GM21576 (cell line): ENCODE measurements around the gene ANKRD42.

ENCODE experiments used
- ATAC-seq: cut with Tn5 transposase; IDR thresholded peaks from one replicate; pipeline ENCODE4 v1.9.1; 2021; ENCODE audit warnings: mild to moderate bottlenecking, moderate library complexity; ENCODE audit not compliant: unreplicated experiment

ANKRD42 gene

DNA sequence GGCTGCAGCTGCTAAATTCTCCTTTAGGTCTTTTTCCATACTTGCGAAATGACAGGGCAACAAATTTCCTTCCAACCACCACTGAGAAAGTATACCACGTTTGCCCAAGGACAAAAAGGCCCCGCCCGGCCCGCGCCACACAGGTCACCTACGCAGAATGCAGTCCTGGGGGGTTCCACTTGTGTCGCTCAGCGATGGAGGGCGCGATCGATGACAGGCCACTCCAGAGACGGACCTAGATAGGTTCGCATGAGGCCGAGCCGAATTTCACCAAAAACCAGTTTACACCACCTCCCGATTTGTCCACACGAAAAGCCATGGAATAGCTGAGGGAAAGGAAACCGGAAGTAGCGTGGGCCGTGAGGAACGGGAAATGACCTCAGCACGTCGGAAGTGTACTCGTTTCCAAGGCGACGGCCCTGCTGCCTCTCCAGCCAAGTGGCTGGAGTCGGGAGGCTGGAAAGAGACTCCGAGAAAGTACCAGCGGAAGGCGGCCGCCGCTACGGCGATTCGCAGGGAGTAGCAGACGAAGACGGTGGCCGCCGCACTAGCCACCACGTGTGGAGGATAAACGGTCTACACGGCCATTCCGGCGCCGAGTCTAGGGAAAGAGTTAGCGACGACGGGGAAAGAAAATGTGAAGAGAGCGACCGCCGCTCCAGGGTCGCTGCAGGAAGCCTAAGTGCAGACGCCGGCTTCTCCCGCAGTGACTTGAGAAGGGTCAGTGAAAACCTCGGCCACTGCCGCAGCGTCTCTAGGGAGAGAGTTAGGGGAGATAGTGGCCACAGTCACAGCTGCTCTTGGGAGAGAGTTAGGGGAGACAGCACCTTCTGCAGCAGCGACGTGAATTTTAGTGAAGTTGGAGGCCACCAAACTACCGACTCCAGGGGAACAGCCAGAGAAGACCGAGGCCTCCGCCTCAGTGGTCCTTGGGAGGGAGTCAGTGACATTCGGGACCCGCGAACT lies at the start of gene ANKRD42:
TSS of gene ANKRD42 (plus strand) at position 398 of the 966 bp plus-strand sequence. CDS start 959 bp downstream, outside the sequence.
- ATAC-seq = peak; percentile 93

DNA sequence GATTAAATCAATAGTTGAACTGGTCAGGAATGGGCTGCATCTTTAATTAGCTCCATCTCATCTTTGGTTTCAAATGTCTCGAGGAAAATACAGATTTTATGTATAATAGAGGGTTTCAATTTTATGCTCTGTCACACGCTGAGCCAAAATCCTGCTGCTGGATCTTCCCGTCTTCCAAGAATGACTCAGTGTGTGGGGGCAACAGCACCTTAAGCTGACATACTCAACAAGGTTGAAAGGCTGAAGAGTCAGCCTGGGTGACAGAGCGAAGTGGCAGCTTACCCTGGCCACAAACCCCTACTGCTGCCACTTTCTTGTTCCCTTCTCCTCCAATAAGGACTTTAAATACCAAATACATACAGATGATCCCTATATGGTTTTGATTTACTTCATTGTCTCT lies 45.6 kb upstream of the ANKRD42 start:
- no peak for ATAC-seq

DNA sequence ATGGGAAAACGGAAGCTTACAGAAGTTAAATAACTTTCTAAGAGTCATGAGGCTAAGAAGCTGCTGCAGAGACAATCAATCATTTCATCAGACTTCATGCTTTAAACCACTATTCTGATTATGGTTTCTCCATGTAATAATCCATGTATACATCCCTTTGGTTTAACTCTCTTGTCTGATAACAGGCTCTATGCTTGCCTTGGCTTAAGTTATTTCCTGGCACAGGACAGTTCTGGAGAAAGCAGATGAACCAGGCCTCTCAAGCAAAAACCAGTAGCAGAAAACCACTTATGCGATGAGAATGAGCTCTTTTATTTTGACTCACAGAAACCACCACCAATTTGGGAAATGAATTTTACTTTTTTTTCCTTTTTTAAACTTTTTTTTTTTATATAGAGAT lies 43.1 kb upstream of the ANKRD42 start:
- ATAC-seq = no peak

DNA sequence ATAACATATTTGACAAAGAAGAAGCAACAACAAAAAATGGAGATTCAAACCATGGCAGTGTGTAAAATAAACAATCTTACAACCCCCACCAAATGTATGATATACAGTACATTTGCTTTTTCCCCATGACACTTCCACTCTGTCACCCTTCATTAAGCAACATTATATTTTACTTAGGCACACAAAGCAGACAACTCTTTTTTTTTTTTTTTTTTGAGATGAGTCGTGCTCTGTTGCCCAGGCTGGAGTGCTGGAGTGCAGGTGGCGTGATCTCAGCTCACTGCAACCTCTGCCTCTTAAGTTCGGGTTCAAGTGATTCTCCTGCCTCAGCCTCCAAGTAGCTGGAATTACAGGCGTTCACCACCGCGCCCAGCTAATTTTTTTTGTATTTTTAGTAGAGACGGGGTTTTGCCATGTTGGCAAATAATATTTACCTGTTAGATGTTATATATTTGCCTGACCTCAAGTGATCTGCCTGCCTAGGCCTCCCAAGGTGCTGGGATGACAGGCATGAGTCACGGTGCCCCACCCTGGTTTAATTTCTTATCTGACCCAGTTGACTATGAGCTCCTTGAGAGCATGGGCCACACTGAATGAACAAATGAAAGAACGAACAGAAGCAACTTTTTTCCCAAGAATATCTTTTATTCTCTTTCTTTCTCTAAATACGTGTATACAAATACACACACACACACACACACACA lies 42.1 kb upstream of the ANKRD42 start:
- no peak for ATAC-seq

DNA sequence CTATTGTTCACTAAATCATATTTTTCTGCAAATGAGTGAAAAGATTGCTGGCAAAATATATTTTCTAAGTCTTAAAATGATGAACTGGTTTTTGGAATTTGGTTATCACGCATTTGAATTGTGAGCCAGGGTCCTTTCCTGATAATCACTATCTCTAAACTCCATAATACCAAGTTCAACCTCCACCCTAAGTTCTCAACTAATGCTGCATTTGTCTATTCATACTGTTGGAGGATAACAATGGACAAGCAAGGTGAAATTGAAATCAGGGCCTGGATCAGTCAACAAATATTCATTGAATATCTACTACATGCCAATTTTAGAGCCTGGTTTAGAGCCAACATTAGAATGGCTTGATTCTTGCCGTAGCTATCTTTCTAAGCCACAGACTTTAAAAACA lies 41.2 kb upstream of the ANKRD42 start:
- ATAC-seq = no peak

DNA sequence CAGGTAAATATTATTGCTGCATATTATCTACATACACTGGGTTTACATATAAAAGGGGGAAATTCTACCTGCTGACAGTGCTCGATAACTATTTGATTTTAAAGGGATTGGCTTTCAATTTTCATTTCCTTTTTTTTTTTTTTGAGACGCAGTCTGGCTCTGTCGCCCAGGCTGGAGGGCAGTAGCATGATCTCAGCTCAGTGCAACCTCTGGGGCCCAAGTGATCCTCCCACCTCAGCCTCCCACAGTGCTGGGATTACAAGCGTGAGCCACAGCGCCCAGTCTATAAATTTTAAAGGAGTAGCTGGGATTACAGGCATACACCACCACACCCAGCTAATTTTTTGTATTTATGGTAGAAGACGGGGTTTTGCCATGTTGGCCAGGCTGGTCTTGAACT lies 39.7 kb upstream of the ANKRD42 start:
- no peak for ATAC-seq

DNA sequence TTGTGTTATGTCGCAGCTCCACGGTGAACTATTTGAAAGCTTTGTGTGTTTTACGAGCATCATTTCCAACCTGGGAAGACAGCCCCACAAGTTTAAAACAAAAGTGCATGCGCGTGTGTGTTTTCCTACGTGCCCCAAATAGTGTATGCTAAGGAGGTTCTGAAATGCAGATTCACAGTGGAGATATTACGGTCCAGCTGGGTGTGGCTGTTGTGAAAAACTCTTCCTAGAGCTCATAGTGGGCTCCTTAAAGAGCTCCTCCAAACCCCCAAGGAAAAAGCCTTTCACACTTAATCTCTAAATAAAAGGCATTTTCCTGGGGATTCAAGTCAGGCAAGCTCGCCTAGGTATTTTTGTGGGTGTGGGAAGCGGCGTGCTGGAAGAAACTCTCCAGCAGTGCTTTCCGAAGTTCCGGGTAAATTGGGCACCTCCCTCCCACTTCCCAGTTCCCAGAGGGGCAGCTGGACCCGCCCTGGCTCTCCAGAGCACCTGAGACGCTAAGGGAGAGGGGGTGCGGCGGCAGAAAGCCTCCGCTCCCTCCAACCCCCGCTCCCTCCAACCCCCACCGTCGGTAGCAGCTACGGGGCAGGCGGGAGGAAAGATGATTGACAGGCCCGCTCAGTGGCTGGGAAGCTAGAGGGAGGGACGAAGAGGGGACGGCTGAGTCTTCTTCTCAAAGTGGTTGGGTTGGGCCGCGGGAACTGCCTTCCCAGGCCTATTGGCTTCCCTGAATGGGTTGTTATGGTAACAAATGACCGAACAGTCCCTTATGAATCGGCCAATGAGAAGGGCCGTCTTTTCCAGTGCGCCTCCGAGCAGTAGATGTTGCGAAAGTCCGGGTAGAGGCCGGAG lies 37.1 kb upstream of the ANKRD42 start:
- ATAC-seq = peak; percentile 92

DNA sequence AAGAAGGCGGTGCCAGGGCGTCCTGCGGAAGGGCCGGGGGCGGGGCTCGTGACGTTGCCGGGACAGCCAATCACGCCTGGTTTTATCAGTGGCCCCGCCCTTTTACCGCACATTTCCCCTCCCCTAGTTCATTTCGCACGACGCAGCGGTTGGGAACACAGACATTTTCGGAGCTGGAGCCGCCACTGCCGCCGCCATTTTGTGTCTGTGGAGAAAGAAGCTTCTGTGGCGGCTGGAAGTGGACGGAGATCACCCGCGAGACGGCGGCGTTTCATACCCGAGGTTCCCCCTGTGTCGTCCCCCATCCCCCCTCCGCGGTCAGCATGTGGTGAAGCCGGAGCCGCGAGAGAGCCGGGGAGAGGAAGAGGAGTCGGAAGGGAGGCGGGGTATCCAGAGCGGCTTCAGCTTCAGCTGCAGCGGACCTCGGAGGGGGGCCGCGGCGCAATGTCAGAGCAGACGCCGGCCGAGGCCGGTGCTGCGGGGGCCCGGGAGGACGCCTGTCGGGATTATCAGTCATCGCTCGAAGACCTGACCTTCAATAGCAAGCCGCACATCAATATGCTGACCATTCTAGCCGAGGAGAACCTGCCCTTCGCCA lies 36.4 kb upstream of the ANKRD42 start, which contains the start of gene PCF11:
TSS of gene PCF11 (plus strand) at position 136 of the 598 bp plus-strand sequence. CDS start at position 445, 309 bp downstream.
- ATAC-seq = peak; percentile 1

DNA sequence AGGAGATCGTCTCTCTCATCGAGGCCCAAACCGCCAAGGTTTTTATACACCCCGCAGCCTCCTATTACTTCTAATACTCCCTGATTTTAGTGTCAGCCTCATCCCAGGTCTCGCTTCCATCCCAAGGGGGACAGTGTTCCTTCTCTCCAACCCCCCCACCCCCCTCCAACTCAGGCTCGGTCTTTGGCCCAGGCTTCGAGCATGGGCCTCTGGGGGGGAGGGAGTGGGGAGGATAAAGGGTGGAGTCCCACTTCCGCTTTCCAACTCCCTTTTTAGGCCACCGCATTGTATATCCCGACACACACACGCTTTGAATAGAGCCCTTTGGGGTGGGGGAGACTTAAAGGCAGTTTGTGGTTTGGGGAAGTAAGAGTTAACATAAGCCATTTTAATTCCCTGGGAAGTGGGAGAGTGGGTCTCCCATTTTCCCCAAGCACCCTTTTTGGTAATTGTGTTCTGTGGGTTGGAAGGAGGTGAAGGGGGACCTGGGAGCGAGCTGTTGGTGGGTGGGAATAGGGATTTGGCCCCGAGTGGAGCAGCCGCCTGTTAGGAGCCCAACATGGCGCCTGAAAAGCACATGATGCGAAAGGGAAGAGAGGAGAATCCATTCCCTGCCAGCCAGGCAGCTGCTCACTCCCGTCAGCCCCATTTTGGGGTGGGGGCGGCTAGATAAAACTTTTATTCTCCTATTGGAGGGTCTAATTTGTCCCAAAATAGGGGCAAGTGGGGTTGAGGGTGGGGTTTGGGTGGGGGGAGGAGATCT lies 35.7 kb upstream of the ANKRD42 start:
- ATAC-seq = no peak

DNA sequence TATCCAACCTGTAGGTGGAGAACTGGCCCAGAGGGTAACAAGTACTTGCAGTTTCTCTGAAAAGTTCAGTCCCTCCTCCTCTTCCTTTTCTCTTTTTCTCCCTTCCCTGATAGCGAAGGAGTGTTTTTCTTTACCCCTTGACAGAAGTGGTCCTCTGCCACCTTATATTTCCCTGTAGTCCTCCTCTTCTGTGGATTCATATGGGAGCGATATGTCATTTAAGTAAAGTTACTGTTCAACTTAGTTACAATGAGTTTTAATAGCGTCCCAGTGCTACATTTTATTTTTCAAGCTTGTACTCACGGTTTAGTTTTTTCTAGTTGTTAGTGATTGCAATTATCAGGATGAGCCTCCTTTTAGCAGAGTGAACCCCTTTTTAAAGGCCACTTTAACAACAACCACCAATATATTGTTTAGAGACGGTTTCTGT lies 35.1 kb upstream of the ANKRD42 start:
- no peak for ATAC-seq

DNA sequence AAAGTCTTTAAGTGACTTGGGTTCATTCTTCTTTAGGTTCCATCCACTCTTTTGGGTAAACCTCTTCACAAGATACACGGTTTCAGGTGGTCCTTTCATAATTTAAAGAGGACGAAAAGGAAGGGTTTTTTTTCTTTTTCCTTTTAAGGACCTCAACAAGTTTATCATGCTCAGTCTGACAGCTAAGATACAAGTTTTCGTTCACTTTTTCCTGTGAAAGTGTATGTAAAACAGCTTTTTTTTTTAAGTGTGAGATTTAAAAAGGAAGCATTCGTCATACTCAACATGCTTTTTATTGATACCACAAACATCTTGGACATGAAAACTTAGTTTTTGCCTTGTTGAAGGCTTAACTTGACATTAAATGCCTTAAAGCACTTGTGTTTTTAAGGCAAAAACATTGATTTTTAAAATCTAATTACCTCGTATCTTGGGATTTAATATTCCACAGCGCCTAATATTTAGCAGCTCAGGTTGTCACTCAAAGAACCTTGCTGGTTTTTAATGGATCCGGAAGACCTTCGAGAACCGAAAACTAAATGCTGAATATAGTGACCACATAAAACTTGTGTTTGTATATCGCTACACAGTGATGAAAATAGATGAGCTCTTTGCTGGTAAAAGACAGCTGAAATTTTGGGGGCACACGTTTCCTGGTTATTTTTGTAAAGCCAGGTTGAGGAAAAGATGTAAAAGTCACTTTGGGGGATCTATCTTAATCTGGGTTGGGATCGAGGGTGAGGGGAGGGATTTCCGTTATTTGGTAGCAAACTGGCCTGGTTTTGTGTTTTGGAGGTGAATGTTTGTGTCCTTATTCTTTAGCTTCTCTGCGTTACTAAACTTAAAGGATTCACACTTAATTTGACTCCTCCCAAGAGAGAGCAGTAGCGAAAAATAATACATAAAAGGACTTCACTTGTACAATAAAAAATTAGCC lies 34.3 kb upstream of the ANKRD42 start:
- ATAC-seq = no peak

DNA sequence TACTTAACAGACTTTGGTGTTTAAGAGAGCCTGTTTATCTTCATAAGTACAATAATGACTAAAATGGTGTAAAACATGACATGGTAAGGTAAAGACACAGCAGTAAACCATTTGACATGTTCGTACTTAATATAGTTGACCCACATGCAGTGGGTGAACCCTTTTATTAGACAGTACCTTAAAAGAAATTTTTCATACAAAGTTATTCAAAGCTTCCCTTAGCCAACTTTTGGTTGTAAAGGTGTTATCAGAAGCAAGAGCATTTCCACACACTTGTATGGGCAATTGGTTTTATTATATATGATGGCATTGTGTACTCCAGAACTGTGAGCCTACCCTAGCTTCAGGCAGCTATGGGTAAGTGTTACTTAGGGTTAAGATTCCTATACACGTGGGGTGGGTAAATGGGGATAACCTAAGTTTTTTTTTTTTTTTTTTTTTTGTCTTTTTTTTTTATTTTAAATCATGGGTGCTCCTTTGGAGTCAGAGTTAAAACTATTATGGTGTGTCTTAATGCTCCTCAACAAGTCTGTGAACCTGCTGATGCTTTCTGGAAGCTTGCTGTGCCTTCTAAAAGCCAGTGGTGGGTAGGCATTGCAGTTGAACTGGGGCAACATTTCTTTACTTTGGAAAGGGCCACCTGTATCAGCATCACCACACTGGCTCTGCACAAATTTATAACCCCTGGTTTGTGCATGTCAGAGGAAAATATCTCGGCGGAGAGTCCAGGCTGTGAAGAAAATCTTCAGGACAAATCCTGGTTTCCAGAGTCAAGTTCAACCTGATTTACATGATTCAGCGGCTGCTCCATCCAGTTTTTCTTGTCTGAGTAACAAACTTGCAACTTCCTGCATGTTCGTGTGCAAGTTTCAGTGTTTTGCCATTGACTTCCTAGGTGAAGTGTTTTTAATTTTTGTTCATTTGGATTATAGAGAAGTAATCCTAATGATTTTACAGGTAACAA lies 33.3 kb upstream of the ANKRD42 start:
- no peak for ATAC-seq

DNA sequence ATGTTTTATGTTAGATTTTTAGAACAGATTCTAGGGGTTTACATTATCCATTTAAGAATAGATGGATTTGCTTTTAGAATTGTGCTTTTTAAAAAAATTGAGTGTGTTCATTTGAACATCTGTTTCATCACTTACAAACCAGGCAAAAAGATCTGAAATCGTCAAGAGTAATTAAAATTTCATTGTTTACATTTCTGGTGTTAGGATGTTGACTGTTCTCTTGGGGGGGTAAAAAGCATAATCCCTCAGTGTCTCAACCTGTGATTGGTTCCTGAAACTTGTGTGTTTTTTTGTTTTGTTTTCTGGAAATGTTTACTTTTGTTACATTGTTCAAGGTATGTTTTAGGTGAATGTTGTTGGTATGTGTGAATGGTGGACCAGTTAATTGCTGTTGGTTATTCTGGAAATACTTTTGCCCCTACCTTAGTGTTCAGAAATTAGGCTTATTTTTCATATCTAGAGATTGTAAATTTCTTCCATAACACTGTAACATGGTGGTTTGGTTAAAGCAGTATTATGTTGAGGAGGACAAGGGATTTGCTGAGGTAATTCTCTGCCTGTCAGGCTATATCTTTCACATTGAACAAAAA lies 31.8 kb upstream of the ANKRD42 start:
- ATAC-seq = no peak

DNA sequence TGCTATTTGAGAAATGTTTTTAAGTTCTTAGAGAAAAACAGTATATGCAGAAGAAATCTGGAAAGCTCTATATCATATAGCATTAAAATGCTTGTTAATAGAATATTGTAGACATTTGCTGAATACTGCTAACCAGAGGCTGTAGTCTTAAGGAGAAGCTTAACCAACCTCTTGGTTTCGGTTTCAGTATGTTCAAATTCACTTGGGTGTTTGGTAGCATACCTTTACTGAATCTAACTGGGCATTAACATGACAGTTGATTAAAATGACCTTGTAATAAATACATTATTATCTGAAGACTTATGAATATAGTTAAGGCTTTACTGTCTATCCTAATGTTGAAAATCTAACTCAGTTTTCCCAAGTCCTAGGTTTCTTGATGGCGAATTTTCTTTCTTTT lies 31.1 kb upstream of the ANKRD42 start:
- ATAC-seq = peak; percentile 46

DNA sequence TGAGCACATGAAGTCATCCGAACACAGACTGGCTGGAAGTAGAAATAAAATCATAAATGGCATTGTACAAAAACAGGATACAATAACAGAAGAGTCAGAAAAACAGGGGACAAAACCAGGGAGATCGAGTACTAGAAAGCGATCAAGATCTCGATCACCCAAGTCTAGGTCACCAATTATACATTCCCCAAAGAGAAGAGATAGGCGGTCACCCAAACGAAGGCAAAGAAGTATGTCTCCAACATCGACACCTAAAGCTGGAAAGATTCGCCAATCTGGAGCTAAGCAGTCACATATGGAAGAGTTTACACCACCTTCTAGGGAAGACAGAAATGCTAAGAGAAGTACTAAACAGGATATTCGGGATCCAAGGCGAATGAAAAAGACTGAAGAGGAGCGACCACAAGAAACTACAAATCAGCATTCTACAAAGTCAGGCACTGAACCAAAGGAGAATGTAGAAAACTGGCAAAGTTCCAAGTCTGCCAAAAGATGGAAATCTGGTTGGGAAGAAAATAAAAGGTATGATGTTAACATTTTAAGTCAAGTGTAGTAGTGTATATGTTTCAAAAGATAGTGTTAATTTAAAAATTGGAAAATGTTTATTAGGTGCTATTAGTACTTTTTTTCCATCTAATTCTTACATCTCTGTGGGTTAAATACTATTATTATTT lies 27.2 kb upstream of the ANKRD42 start:
- no peak for ATAC-seq

DNA sequence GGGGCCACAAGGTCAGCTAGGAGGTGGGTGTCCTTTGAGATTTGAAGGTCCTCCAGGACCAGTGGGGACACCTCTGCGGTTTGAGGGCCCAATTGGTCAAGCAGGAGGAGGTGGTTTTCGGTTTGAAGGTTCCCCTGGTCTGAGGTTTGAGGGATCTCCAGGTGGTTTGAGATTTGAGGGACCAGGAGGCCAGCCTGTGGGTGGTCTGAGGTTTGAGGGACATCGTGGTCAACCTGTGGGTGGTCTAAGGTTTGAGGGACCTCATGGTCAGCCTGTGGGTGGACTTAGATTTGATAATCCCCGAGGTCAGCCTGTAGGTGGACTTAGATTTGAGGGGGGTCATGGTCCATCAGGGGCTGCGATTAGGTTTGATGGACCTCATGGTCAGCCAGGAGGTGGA lies 24.8 kb upstream of the ANKRD42 start:
- no peak for ATAC-seq

DNA sequence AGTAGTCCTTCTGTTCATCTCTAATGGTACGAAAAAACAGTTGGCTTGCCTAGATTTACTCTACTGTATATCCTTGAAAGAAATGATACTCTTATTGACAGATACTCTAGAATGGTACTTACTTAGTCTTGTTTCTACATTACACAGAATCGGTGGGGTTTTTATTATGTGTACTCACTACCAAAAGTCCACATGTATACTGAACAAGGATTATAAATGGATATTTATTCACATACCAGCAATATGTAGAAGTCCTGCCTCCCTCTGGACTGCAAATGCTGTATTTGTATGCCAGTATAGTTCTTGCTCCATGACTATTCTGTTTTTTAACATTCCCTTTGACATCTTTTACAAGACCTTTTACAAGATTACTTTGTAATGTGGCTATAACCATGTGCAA lies 22.6 kb upstream of the ANKRD42 start:
- ATAC-seq = no peak
